CD14-positive monocyte (primary cell): ENCODE data around the gene CYP3A5. TPM values are rescaled to one million over a fixed set of nuclear protein-coding genes. Genes with fewer than 3 reads are reported as not detected.

Experiments
- DNase-seq, 3 donors: peaks; one replicate each; pipeline ENCODE4 v3.0.0-alpha.2; 2011 to 2022
- H2AFZ ChIP-seq: 2 replicates; pipeline ENCODE4 v1.6.0; 2012; ENCODE audit warnings: mild to moderate bottlenecking, low read depth, low read length, inconsistent platforms; ENCODE audit not compliant: insufficient read depth, poor library complexity, severe bottlenecking
- H3K27ac ChIP-seq, 2 donors: 1 replicate in 1 of 2; 2 replicates in 1 of 2; pipeline ENCODE4 v1.5.1; 2012 to 2013; ENCODE audit warnings: low read length in 2 of 2, control low read depth in 1 of 2, inconsistent platforms in 1 of 2, low read depth in 1 of 2, mild to moderate bottlenecking in 1 of 2
- H3K27me3 ChIP-seq, 2 donors: one replicate each; pipeline versions ENCODE4 v1.6.0 to v1.6.1; 2011 to 2013; ENCODE audit warnings: low read length in 2 of 2; ENCODE audit not compliant: control insufficient read depth in 2 of 2, insufficient read depth in 2 of 2
- H3K36me3 ChIP-seq, 2 donors: replicated peaks in 1 of 2; 1 replicate in 1 of 2; 2 replicates in 1 of 2; pipeline versions ENCODE4 v1.5.1 to v1.6.1; 2012 to 2013; ENCODE audit warnings: low read length in 2 of 2, control low read depth in 1 of 2, inconsistent platforms in 1 of 2, mild to moderate bottlenecking in 1 of 2; ENCODE audit not compliant: insufficient read depth in 2 of 2, control insufficient read depth in 1 of 2
- H3K4me1 ChIP-seq, 2 donors: 1 replicate in 1 of 2; 2 replicates in 1 of 2; pipeline versions ENCODE4 v1.5.1 to v1.6.1; 2012 to 2013; ENCODE audit warnings: low read length in 2 of 2, control low read depth in 1 of 2, inconsistent platforms in 1 of 2, mild to moderate bottlenecking in 1 of 2, moderate library complexity in 1 of 2; ENCODE audit not compliant: insufficient read depth in 2 of 2, control insufficient read depth in 1 of 2
- H3K4me2 ChIP-seq: replicated peaks from 2 replicates; pipeline ENCODE3; 2012; ENCODE audit warnings: low read length, moderate library complexity, mild to moderate bottlenecking; ENCODE audit not compliant: poor library complexity, severe bottlenecking; ENCODE audit errors: extremely low read depth
- H3K4me3 ChIP-seq, 3 experiments: fragments of 200-600 bp in 1 of 3; sonication (generic) in 1 of 3; replicated peaks in 1 of 3; 1 replicate in 2 of 3; 2 replicates in 1 of 3; pipeline ENCODE4 v1.5.1; 2011 to 2013; ENCODE audit warnings: low read length in 3 of 3, mild to moderate bottlenecking in 3 of 3, control low read depth in 2 of 3, low read depth in 2 of 3, inconsistent platforms in 1 of 3, moderate library complexity in 1 of 3
- H3K79me2 ChIP-seq: 2 replicates; pipeline ENCODE4 v1.6.0; 2012; ENCODE audit warnings: mild to moderate bottlenecking, control low read depth, inconsistent platforms, low read length, moderate library complexity; ENCODE audit not compliant: insufficient read depth
- H3K9ac ChIP-seq: 2 replicates; pipeline ENCODE4 v1.6.0; 2017; ENCODE audit warnings: low read length, mild to moderate bottlenecking; ENCODE audit not compliant: insufficient read depth, poor library complexity, severe bottlenecking
- H3K9me3 ChIP-seq, 2 donors: replicated peaks in 1 of 2; 1 replicate in 1 of 2; 2 replicates in 1 of 2; pipeline versions ENCODE4 v1.5.1 to v1.6.1; 2012 to 2013; ENCODE audit warnings: low read length in 2 of 2, control low read depth in 1 of 2; ENCODE audit not compliant: control insufficient read depth in 1 of 2, insufficient read depth in 1 of 2
- H4K20me1 ChIP-seq: 2 replicates; pipeline ENCODE4 v1.6.0; 2012; ENCODE audit warnings: mild to moderate bottlenecking, low read length, control low read depth, moderate library complexity; ENCODE audit not compliant: insufficient read depth
- H3K27ac Mint-ChIP-seq, 7 donors: one replicate each; pipeline ENCODE4 v1.8.0; 2020; ENCODE audit warnings: mild to moderate bottlenecking in 7 of 7, mixed read lengths in 7 of 7, moderate library complexity in 6 of 7, inconsistent platforms in 2 of 7
- H3K27me3 Mint-ChIP-seq, 3 donors: one replicate each; pipeline ENCODE4 v1.8.0; 2021 to 2022; ENCODE audit warnings: low read depth in 3 of 3, mild to moderate bottlenecking in 3 of 3, mixed read lengths in 3 of 3, moderate library complexity in 3 of 3, inconsistent platforms in 1 of 3
- H3K36me3 Mint-ChIP-seq, 2 donors: one replicate each; pipeline ENCODE4 v1.8.0; 2020; ENCODE audit warnings: mixed read lengths in 2 of 2, inconsistent platforms in 1 of 2, mild to moderate bottlenecking in 1 of 2
- H3K4me1 Mint-ChIP-seq: one replicate; pipeline ENCODE4 v1.8.0; 2020; ENCODE audit warnings: mild to moderate bottlenecking, mixed read lengths
- H3K4me3 Mint-ChIP-seq, 2 donors: one replicate each; pipeline ENCODE4 v1.8.0; 2020; ENCODE audit warnings: mild to moderate bottlenecking in 2 of 2, mixed read lengths in 2 of 2, moderate library complexity in 1 of 2
- H3K9me3 Mint-ChIP-seq, 7 donors: one replicate each; pipeline ENCODE4 v1.8.0; 2020 to 2022; ENCODE audit warnings: mixed read lengths in 7 of 7, mild to moderate bottlenecking in 6 of 7, moderate library complexity in 6 of 7, inconsistent platforms in 2 of 7
- WGBS: methylation state at CpG from one replicate; pipeline ENCODE4 v1.1.5; 2013; ENCODE audit warnings: missing lambda C conversion rate; ENCODE audit not compliant: insufficient coverage; 5-methylcytosine and 5-hydroxymethylcytosine counted together
- intact Hi-C, 2 donors: fragments of 100-400 bp; cut with micrococcal nuclease; formaldehyde crosslinking; loops; one replicate each; pipeline versions ENCODE4 v1.15.0 to v1.15.1; 2023
- polyA plus RNA-seq, 3 donors: library from polyadenylated mRNA; depleted of rRNA in 1 of 3; unstranded in 2 of 3; stranded (reverse) in 1 of 3; fragments of 300-500 nt in 2 of 3; fragments of >200 nt in 1 of 3; fragmentation: Illumina TruSeq in 2 of 3; gene quantifications; 1 replicate in 2 of 3; 2 replicates in 1 of 3; pipeline ENCODE4 v1.2.3, GENCODE V29; 2012 to 2021
- TF ChIP-seq, protein P1 (sequence below): fragments of 200-600 bp; IDR thresholded peaks from one replicate; pipeline ENCODE4 v1.8.0; 2022; ENCODE audit warnings: antibody characterized with exemption, mild to moderate bottlenecking

Gene CYP3A5
- polyA plus RNA-seq, 3 donors = 0.05 TPM; not detected in 2

- H3K79me2 ChIP-seq = no peaks in the 10 kb centered on the region
- no peaks in the 10 kb centered on the region for H3K4me1 ChIP-seq
- no peak overlapping the region for H3K4me3 ChIP-seq
- TF ChIP-seq, protein P1, sequence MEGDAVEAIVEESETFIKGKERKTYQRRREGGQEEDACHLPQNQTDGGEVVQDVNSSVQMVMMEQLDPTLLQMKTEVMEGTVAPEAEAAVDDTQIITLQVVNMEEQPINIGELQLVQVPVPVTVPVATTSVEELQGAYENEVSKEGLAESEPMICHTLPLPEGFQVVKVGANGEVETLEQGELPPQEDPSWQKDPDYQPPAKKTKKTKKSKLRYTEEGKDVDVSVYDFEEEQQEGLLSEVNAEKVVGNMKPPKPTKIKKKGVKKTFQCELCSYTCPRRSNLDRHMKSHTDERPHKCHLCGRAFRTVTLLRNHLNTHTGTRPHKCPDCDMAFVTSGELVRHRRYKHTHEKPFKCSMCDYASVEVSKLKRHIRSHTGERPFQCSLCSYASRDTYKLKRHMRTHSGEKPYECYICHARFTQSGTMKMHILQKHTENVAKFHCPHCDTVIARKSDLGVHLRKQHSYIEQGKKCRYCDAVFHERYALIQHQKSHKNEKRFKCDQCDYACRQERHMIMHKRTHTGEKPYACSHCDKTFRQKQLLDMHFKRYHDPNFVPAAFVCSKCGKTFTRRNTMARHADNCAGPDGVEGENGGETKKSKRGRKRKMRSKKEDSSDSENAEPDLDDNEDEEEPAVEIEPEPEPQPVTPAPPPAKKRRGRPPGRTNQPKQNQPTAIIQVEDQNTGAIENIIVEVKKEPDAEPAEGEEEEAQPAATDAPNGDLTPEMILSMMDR = no peak
- intact Hi-C loops = no loop called here
- H3K4me2 ChIP-seq = no peak overlapping the region
- H3K4me1 Mint-ChIP-seq = peaks cover 14% of the 10 kb centered on the region
- no peak overlapping the region for H3K27ac Mint-ChIP-seq
- peaks cover 22 to 36% of the 10 kb centered on the region in 2 donors for H3K36me3 Mint-ChIP-seq
- no peaks in the 10 kb centered on the region for H3K36me3 ChIP-seq
- H3K27me3 ChIP-seq = no peaks in the 10 kb centered on the region
- no peak overlapping the region for H3K27ac ChIP-seq
- H3K9me3 ChIP-seq = no peaks in the 10 kb centered on the region
- H3K4me3 Mint-ChIP-seq = no peak overlapping the region
- H4K20me1 ChIP-seq = no peaks in the 10 kb centered on the region
- H3K27me3 Mint-ChIP-seq = peaks cover 0 to 4% (median 2%) of the 10 kb centered on the region in 3 donors
- H3K9ac ChIP-seq = no peak overlapping the region
- H2AFZ ChIP-seq = no peak overlapping the region
- peaks cover 0 to 5% (median 3%) of the 10 kb centered on the region in 7 donors for H3K9me3 Mint-ChIP-seq
- no CpG with 5 or more reads among the region's 3 CpGs for WGBS
- DNase-seq = no peak
Observed at GRCh38 chr7:99644431-99644830, 35.4 kb downstream of the CYP3A5 start.

- Histone ChIP-seq H3K9ac (no peak overlapping the region), H3K9me3 (no peaks in the 10 kb centered on the region), H2AFZ (no peak overlapping the region), H4K20me1 (no peaks in the 10 kb centered on the region), H3K4me1 (no peaks in the 10 kb centered on the region), H3K27ac (no peak overlapping the region), H3K4me3 (no peak overlapping the region), H3K36me3 (peaks cover 0 to 5% of the 10 kb centered on the region in 2 donors), H3K27me3 (no peaks in the 10 kb centered on the region), H3K4me2 (no peak overlapping the region), H3K79me2 (no peaks in the 10 kb centered on the region)
- H3K4me3 Mint-ChIP-seq = no peak overlapping the region
- no CpG with 5 or more reads among the region's 2 CpGs for WGBS
- peaks cover 0 to 5% (median 3%) of the 10 kb centered on the region in 7 donors for H3K9me3 Mint-ChIP-seq
- intact Hi-C loops = no loop called here
- H3K27ac Mint-ChIP-seq = peak overlapping the region in 1 of 7 donors; percentile 16
- peaks cover 0 to 4% (median 2%) of the 10 kb centered on the region in 3 donors for H3K27me3 Mint-ChIP-seq
- peaks cover 24 to 36% of the 10 kb centered on the region in 2 donors for H3K36me3 Mint-ChIP-seq
- DNase-seq = no peak
- H3K4me1 Mint-ChIP-seq = peaks cover 15% of the 10 kb centered on the region
- TF ChIP-seq, protein P1 = no peak
Observed at GRCh38 chr7:99643464-99643863, 36.3 kb downstream of the CYP3A5 start.
